Mononuclear cell (primary cell): ENCODE measurements around the gene SPINT2. TPM values are rescaled to one million over a fixed set of nuclear protein-coding genes. Genes with fewer than 3 reads are reported as not detected.

ENCODE experiments used
- H3K27me3 ChIP-seq: 2 replicates; pipeline ENCODE4 v1.6.0; 2011; ENCODE audit warnings: low read length, control low read depth; ENCODE audit not compliant: insufficient read depth
- H3K4me1 ChIP-seq: 2 replicates; pipeline ENCODE4 v1.5.1; 2011; ENCODE audit warnings: mild to moderate bottlenecking, low read length, control low read depth; ENCODE audit not compliant: insufficient read depth
- H3K4me3 ChIP-seq: 2 replicates; pipeline ENCODE4 v1.5.1; 2011; ENCODE audit warnings: mild to moderate bottlenecking, low read length, moderate library complexity
- H3K9me3 ChIP-seq: 2 replicates; pipeline ENCODE4 v1.5.1; 2011; ENCODE audit warnings: low read depth, mild to moderate bottlenecking, control low read depth, low read length
- total RNA-seq: library from RNA; depleted of rRNA; stranded (reverse); fragments of >200 nt; gene quantifications from one replicate; pipeline ENCODE4 v1.2.3, GENCODE V29; 2012

Gene SPINT2
- total RNA-seq, 1 donor = 34.5 TPM

DNA sequence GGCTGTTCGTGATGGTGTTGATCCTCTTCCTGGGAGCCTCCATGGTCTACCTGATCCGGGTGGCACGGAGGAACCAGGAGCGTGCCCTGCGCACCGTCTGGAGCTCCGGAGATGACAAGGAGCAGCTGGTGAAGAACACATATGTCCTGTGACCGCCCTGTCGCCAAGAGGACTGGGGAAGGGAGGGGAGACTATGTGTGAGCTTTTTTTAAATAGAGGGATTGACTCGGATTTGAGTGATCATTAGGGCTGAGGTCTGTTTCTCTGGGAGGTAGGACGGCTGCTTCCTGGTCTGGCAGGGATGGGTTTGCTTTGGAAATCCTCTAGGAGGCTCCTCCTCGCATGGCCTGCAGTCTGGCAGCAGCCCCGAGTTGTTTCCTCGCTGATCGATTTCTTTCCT, 27.5 kb downstream of the SPINT2 start:
- no peak overlapping the region for H3K4me3 ChIP-seq

DNA sequence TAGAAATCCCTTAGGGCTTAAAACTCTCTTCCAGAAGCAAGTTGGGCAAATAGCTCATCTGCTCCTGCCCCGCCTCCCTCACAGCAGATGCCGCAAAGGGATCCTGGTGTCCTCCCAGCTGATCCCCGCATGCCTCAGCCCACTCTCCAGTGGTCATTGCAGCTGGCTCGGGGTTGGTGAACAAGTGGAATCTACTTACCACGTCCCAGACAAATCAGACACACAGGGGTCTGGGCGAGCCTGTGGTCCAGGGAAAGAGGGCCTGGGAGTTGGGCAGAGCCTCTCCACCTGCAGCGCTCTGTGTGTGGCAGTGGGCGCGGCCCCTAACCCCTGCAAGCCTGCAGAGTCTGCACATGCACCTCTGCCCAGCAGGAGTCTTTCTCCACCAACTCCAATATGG, 28.9 kb downstream of the SPINT2 start:
- no peak overlapping the region for H3K4me3 ChIP-seq
- no peaks in the 10 kb centered on the region for H3K9me3 ChIP-seq
- peaks cover 6% of the 10 kb centered on the region for H3K4me1 ChIP-seq
- H3K27me3 ChIP-seq = no peaks in the 10 kb centered on the region

More for the DNA sequence above, 27.5 kb downstream of the SPINT2 start:
- no peaks in the 10 kb centered on the region for H3K9me3 ChIP-seq
- H3K27me3 ChIP-seq = no peaks in the 10 kb centered on the region
- H3K4me1 ChIP-seq = peaks cover 20% of the 10 kb centered on the region

DNA sequence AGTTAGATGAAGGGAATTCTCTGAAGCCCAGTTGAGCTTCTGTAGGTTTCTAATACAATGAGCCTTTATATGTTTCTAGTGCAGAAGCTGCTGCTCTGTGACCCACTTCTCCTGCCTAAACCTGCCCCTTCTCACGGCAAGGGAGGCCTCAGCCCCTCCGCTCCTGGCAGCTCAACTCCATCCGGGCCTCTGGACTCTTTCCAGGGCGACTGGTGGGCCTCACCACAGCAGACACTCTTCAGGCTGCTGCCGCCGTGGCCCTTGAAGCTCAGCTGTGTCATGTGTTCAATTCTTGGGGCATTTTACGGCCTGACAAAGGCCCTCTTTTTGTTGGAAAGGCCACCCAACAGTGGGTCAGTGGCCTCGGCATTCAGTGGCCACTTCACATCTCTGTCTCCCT, 29.7 kb downstream of the SPINT2 start:
- Histone ChIP-seq H3K4me3 (no peak overlapping the region), H3K27me3 (no peaks in the 10 kb centered on the region), H3K9me3 (no peaks in the 10 kb centered on the region), H3K4me1 (no peaks in the 10 kb centered on the region)

DNA sequence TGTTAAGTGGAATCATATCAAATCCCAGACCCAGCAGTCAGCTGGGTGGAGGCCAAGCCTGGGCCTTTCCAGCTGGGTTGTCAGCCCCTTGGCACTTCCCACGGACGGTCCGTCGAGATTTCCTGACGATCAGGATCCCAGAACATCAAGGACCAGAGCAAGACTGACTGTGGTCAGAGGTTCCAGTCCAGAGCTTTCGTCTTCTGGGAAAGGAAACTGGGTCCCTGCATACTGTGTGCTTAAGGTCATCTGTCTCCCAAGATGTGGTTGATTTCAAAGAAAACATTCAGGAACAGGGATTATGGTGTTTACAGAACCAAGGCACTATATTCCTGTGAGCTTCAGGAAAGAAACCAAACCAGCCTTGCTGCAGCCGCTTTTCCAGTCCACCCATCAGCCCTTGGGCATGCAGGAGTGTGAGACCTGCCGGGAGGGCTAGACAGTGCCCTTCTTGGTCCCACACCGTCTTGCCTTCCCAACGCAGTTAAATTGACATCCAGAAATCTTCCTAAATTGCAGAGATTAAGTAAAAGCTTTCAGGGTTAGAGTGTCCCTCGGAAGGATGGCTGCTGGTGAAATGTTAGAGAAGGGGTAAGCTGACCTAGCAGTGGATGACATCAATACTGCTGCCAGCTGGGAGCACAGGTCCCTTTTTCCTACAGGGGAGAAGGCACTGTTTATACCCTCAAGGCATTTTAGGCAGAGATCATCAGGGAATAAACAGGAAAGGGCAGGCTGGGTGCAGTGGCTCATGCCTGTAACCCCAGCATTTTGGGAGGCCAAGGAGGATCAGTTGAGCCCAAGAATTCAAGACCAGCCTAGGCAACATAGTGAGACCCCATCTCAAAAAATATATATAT, 34.7 kb downstream of the SPINT2 start:
- Histone ChIP-seq H3K27me3 (no peaks in the 10 kb centered on the region), H3K4me3 (no peak overlapping the region), H3K4me1 (peaks cover 2% of the 10 kb centered on the region), H3K9me3 (no peaks in the 10 kb centered on the region)

DNA sequence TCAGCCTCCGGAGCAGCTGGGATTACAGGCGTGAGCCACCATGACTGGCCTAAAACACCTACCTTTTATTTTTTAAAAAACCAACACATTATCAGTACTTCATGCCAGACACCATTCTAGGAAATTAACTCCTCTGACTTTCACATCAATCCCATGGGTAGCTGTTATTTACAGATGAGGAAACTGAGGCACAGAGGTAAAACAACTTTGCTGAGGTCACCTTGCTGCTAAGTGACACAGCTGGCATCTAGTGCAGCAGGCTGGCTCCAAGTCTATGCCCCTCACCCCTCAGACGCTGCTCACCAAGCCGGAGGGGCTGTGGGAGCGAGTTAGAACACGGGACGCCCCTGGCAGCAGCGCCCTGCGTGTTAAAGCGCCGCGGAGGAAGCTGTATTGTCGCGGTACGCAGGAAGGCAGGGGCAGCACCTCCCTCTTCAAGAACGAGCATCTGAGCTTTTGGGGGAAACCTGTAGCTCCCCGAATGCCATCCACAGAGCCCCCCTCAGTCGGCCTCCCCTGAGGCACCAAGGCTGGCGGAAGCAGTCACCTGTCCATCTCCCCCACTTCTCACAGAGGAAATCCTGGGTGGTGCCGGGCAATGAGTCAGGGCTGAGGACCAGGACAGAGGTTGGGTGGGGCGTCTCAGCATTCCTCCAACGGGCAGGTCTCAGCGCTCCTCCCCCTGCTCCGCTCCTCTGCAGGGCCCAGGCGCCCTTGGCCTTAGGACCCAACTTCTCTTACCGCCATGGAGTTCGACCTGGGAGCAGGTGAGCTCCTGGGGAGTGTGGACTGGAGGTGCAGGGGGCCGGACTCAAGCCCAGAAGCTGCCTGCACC, 39.4 kb downstream of the SPINT2 start, which contains the start of gene C19orf33:
C19orf33 (plus strand) TSS at position 735 of the 835 bp plus-strand sequence; CDS start at position 746, 11 bp downstream.
- Histone ChIP-seq H3K27me3 (no peaks in the 10 kb centered on the region), H3K4me1 (peaks cover 5% of the 10 kb centered on the region), H3K9me3 (no peaks in the 10 kb centered on the region), H3K4me3 (no peak within 1 kb of the TSS)

DNA sequence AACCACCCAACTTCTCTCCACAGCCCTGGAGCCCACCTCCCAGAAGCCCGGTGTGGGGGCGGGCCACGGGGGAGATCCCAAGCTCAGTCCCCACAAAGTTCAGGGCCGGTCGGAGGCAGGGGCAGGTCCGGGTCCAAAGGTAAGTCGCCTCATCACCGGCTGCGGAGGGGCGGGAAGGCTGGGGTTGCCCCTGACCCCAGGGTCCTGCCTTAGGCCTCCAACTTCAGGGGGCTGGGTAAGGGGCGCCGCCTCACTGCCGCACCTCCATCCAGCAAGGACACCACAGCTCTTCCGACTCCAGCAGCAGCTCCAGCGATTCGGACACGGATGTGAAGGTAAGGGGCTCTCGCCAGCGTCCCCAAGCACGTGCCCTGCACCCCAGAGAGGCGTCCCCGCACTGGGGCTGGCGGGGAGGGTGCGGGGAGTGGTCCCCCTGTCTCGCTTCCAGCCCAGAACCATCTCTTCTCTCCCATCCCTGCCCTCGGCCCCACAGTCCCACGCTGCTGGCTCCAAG, 40.0 kb downstream of the SPINT2 start:
- no peak overlapping the region for H3K4me3 ChIP-seq
- H3K4me1 ChIP-seq = peaks cover 5% of the 10 kb centered on the region
- no peaks in the 10 kb centered on the region for H3K27me3 ChIP-seq
- H3K9me3 ChIP-seq = no peaks in the 10 kb centered on the region

DNA sequence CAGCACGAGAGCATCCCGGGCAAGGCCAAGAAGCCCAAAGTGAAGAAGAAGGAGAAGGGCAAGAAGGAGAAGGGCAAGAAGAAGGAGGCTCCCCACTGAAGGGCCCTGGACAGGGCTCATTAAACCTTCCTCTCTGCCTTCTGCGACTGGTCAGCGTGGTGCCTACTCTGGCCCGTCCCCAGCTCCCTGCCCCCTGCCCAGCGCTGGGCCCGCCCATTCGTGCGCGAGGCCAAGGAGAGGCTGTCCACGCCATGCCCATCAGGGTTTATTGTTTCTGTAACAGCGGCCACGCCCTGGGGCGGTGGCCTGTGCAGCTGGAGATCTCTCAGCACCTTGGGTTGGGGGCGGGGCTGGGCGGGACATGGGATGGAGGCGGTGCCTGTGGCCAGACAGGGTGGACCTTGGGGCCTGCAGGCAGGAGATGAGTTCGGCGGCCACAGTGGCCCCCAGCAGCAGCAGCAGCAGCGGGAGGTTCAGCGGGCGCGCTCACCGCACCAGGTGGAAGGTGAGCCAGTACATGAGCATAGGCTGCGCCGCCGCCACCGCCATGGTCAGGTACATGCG, 40.6 kb downstream of the SPINT2 start:
- Histone ChIP-seq H3K9me3 (no peaks in the 10 kb centered on the region), H3K27me3 (no peaks in the 10 kb centered on the region), H3K4me3 (no peak overlapping the region), H3K4me1 (peaks cover 5% of the 10 kb centered on the region)

DNA sequence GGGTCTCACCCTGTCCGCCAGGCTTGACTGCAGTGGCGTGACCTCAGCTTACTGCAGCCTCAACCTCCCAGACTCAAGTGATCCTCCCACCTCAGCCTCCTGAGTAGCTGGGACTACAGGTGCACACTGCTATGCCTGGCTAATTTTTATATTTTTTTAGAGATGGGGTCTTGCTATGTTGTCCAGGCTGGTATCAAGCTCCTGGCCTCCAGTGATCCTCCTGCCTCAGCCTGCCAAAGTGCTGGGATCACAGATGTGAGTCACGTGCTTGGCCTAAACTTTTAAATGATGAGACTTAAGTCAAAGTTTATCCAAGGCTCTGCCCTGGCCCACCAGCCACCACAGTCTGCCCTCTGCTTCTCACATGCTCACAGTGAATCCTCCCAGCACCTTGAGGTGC, 41.9 kb downstream of the SPINT2 start:
- Histone ChIP-seq H3K4me1 (peaks cover 5% of the 10 kb centered on the region), H3K27me3 (no peaks in the 10 kb centered on the region), H3K4me3 (no peak overlapping the region)

DNA sequence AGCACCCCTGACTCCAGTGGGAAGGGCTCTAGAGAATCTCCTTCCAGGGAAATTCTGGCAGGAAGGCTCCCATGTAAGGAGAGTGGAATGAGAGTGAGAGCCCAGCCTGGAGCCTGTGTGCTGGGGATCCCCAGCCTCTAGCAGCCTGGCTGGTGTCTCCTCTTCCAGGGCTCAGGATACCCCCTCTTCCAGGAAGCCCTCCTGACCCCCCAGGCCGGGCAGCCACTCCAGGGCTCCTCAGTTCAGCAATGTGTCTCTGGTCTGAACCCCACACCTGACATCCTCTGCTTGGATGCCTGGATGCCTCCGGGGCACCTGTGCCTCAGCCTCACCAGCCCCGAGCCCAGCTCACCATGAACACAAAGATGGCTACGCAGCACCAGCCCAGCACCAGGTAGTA, 42.7 kb downstream of the SPINT2 start:
- no peaks in the 10 kb centered on the region for H3K27me3 ChIP-seq
- no peak overlapping the region for H3K4me3 ChIP-seq
- H3K9me3 ChIP-seq = no peaks in the 10 kb centered on the region
- H3K4me1 ChIP-seq = peaks cover 5% of the 10 kb centered on the region

More for the DNA sequence above, 41.9 kb downstream of the SPINT2 start:
- H3K9me3 ChIP-seq = no peaks in the 10 kb centered on the region

DNA sequence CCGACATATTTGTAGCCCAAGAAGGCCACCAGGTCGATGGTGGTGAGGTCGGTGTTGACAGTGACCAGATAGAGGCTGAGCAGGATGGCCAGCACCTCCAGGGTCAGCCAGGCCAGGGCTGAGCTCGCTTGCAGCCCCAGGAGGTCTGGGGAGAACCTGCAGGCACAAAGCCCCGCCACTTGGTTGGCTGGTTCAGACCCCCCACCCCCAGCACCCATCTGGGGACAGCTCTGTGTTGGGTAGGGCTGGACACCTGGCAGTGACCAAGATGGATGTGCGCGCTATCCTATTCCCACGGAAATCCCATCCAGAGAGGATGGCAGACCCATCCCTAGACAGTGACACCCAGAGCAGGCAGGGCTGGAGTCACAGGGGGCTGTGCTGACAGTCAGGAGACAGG, 43.2 kb downstream of the SPINT2 start:
- no peaks in the 10 kb centered on the region for H3K9me3 ChIP-seq
- no peaks in the 10 kb centered on the region for H3K27me3 ChIP-seq
- H3K4me3 ChIP-seq = no peak overlapping the region
- H3K4me1 ChIP-seq = peaks cover 10% of the 10 kb centered on the region

DNA sequence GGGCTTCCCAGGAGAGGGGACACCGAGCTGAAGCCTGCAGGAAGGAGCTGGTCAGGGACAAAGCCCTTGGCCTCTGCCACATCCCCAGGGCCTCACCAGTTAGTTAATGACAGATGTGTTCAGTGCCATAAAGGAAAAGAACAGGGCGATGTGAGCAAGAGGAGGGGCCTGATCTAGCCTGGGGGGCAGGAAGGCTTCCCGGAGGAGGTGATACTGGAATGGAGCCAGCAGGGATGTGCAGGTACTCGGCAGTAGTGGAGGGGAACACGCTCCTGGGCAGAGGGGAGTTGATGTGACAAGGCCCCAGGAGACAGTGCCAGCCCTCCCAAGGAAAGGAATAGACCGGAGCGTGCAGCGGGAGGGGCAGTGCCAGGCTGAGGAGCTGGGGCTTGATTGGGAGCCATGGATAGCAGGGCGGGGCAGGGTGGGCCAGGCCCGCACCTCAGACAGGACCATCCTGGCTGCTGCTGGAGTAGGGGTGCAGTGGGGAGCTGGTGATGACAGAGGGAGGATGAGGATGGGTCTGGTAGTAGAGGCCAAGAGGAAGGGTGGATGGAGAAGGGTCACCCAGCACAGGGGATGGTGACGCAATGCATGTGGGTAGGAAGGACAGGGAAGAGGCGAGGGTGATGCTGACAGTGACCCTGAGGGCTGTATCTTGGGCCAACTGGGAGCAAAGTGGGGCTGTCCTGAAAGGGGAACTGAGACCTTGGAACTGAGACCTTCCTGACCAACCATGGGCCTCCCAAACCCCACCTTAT, 43.8 kb downstream of the SPINT2 start:
- no peaks in the 10 kb centered on the region for H3K9me3 ChIP-seq
- peaks cover 14% of the 10 kb centered on the region for H3K4me1 ChIP-seq
- H3K27me3 ChIP-seq = no peaks in the 10 kb centered on the region
- H3K4me3 ChIP-seq = no peak overlapping the region

DNA sequence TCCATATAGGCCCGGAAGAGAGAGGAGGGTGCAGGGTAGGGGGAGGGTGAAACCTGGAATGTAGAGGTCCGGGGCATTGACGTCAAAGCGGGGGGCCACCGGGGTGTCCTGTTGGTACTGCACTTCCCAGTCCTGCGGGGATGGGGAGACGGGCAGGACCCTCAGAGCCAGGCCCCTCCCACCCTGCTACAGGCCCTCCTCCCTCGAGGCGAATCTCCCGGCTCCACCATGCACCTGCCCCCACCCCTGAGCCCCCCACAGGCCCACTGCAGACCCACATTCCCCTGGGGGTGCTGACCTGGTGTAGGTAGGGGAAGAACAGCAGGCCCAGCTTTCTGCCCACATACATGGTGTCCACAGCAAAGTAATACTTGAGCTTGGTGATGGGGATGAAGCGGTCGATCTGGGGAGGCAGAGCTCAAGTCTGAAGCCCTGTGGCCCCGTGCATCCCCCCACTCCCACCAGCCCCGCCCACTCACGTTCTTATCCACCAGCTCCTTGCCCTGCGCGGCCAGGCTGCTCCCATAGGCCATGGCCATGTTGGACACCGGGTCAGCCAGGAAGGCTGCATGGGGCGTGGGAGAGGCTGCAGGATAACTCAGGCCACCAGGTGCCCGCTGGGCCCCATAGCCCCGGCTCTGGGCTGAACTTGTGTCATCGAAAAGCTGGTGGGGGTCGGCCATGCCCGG, 44.7 kb downstream of the SPINT2 start:
- Histone ChIP-seq H3K4me1 (peaks cover 18% of the 10 kb centered on the region), H3K4me3 (no peak overlapping the region), H3K27me3 (no peaks in the 10 kb centered on the region), H3K9me3 (no peaks in the 10 kb centered on the region)

DNA sequence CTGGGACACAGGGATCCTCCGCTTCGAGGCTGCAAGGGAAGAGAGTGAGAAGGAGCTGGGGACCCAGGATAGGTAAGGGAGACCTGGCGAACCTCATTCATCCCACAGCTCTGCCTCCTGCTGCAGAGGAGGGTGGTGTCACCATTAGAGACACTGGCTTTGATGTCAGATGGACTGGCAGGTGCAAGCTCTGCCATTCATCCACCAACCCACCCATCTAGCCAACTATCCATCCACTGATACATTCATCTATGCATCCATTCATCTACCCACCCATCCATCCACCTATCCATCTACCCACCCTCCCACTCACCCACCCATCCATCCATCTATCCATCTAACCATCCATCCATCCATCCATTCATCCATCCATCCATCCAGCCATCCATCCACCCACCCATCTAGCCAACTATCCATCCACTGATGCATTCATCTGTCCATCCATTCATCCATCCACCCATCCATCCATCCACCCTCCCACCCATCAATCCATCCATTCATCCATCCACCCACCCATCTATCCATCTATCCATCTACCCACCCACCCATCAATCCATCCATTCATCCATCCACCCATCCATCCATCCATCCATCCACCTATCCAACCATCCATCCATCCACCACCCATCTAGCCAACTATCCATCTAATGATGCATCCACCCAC, 45.4 kb downstream of the SPINT2 start:
- Histone ChIP-seq H3K4me1 (peaks cover 15% of the 10 kb centered on the region), H3K4me3 (no peak overlapping the region), H3K9me3 (no peaks in the 10 kb centered on the region), H3K27me3 (no peaks in the 10 kb centered on the region)
